Subcutaneous abdominal adipose tissue (tissue), 5 donors: ENCODE results near the gene NFKBIA.

Experiments used
- H3K27ac ChIP-seq: one replicate; pipeline ENCODE4 v1.7.0; 2013; ENCODE audit warnings: low read depth, mild to moderate bottlenecking, inconsistent platforms, low read length, moderate library complexity
- H3K27me3 ChIP-seq, 5 donors: one replicate each; pipeline ENCODE4 v1.7.0; 2013; ENCODE audit warnings: low read length in 5 of 5, inconsistent platforms in 1 of 5; ENCODE audit not compliant: control insufficient read depth in 5 of 5, insufficient read depth in 4 of 5
- H3K36me3 ChIP-seq, 5 donors: one replicate each; pipeline ENCODE4 v1.7.0; 2013; ENCODE audit warnings: low read length in 5 of 5; ENCODE audit not compliant: control insufficient read depth in 5 of 5, insufficient read depth in 5 of 5
- H3K4me1 ChIP-seq, 5 donors: one replicate each; pipeline ENCODE4 v1.7.0; 2013; ENCODE audit warnings: low read length in 5 of 5, mild to moderate bottlenecking in 3 of 5, moderate library complexity in 1 of 5; ENCODE audit not compliant: control insufficient read depth in 5 of 5, insufficient read depth in 5 of 5
- H3K4me3 ChIP-seq, 5 donors: one replicate each; pipeline ENCODE4 v1.7.0; 2013; ENCODE audit warnings: low read length in 5 of 5, low read depth in 1 of 5
- H3K9ac ChIP-seq, 5 donors: one replicate each; pipeline ENCODE4 v1.7.0; 2013; ENCODE audit warnings: low read length in 5 of 5, mild to moderate bottlenecking in 4 of 5, moderate library complexity in 3 of 5
- H3K9me3 ChIP-seq, 5 donors: one replicate each; pipeline ENCODE4 v1.7.0; 2013; ENCODE audit warnings: low read length in 5 of 5; ENCODE audit not compliant: control insufficient read depth in 5 of 5
- donor health status: healthy.
- donor health status: healthy.
- donor health status: healthy.
- donor health status: healthy.
- donor health status: healthy.

NFKBIA gene

GRCh38 chr14:35429951-35430350 lies 25.4 kb upstream of the NFKBIA start:
- no peak overlapping the region for H3K4me3 ChIP-seq
- no peaks in the 10 kb centered on the region for H3K9me3 ChIP-seq
- H3K36me3 ChIP-seq = no peaks in the 10 kb centered on the region
- H3K27me3 ChIP-seq = no peaks in the 10 kb centered on the region
- H3K4me1 ChIP-seq = no peaks in the 10 kb centered on the region
- H3K9ac ChIP-seq = no peak overlapping the region
- no peak overlapping the region for H3K27ac ChIP-seq

DNA sequence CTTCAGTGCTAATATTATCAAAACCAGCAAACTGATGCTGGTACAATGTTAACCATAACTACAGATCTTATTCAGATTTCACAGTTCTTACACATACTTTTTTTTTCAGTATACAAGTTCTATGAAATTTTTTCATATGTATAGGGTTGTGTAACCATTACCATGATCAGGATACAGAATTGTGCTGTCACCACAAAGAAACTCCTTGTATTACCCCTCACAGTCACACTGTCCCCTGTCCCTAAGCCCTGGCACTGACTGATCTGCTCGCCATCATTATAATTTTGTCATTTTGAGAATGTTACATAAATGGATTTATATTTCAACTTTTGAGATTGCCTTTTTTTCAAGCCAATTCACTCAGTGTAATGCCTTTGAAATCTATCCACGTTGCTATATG lies 21.3 kb upstream of the NFKBIA start:
- H3K27ac ChIP-seq = no peak overlapping the region
- H3K4me1 ChIP-seq = no peaks in the 10 kb centered on the region
- no peak overlapping the region for H3K9ac ChIP-seq
- H3K9me3 ChIP-seq = peaks cover 0 to 4% (median 4%) of the 10 kb centered on the region in 5 donors
- H3K36me3 ChIP-seq = no peaks in the 10 kb centered on the region
- H3K4me3 ChIP-seq = no peak overlapping the region
- no peaks in the 10 kb centered on the region for H3K27me3 ChIP-seq

- H3K27me3 ChIP-seq = no peaks in the 10 kb centered on the region
These were observed 19.1 kb upstream of the NFKBIA start for GRCh38 chr14:35423621-35424020.

GRCh38 chr14:35420036-35420811 lies 15.7 kb upstream of the NFKBIA start:
- no peaks in the 10 kb centered on the region for H3K36me3 ChIP-seq
- no peak overlapping the region for H3K9ac ChIP-seq
- no peak overlapping the region for H3K27ac ChIP-seq
- H3K9me3 ChIP-seq = peaks cover 0 to 4% (median 4%) of the 10 kb centered on the region in 5 donors
- H3K27me3 ChIP-seq = no peaks in the 10 kb centered on the region
- H3K4me1 ChIP-seq = no peaks in the 10 kb centered on the region
- H3K4me3 ChIP-seq = no peak overlapping the region

More at GRCh38 chr14:35423621-35424020, 19.1 kb upstream of the NFKBIA start:
- H3K9me3 ChIP-seq = peaks cover 0 to 4% (median 4%) of the 10 kb centered on the region in 5 donors
- H3K27ac ChIP-seq = no peak overlapping the region
- no peaks in the 10 kb centered on the region for H3K36me3 ChIP-seq
- H3K4me3 ChIP-seq = no peak overlapping the region
- no peak overlapping the region for H3K9ac ChIP-seq
- H3K4me1 ChIP-seq = no peaks in the 10 kb centered on the region

DNA sequence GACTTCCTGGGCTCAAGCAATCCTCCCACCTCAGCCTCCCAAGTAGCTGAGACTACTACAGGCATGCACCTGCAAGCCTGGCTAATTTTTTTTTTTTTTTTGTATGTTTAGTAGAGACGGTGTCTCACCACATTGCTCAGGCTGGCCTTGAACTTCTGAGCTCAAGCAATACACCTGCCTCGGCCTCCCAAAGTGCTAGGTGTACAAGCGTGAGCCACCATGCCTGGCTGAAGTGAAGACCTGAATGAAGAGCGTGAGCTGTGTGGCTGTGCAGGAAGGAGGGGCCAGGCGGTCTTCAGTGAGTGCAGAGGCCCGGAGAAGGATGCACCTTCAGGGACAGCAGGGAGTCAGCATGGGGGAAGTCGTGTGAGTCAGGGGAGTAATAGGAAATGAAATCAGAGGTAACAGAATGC lies 14.9 kb upstream of the NFKBIA start:
- H3K9me3 ChIP-seq = peaks cover 0 to 4% (median 1%) of the 10 kb centered on the region in 5 donors
- H3K4me1 ChIP-seq = peaks cover 0 to 6% (median 0%) of the 10 kb centered on the region in 5 donors
- no peaks in the 10 kb centered on the region for H3K36me3 ChIP-seq
- no peak overlapping the region for H3K27ac ChIP-seq
- H3K4me3 ChIP-seq = no peak overlapping the region
- H3K27me3 ChIP-seq = no peaks in the 10 kb centered on the region
- H3K9ac ChIP-seq = no peak overlapping the region

DNA sequence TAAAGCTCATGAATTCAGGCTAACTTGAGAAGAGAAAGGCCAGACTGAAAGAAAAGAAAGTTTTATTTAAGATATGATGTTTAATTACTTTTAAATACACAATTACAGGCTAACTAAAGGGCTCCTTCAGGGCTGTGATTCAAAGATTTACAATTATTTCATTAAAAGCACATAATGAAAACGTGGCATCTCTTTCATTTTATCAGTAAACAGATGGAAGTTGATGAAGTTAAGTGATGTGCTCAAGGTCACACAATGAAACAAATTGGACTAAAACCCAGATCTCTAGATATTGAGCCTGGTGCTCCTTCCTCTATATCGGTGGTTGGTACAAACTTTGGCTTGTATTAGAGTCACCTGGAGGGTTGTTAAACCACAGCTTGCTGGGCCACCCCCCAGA lies 13.5 kb upstream of the NFKBIA start:
- no peaks in the 10 kb centered on the region for H3K36me3 ChIP-seq
- peaks cover 0 to 14% (median 4%) of the 10 kb centered on the region in 5 donors for H3K4me1 ChIP-seq
- no peak overlapping the region for H3K9ac ChIP-seq
- H3K27me3 ChIP-seq = no peaks in the 10 kb centered on the region
- no peak overlapping the region for H3K4me3 ChIP-seq
- H3K9me3 ChIP-seq = no peaks in the 10 kb centered on the region
- H3K27ac ChIP-seq = no peak overlapping the region

GRCh38 chr14:35416108-35416750 lies 11.7 kb upstream of the NFKBIA start:
- Histone ChIP-seq H3K4me3 (no peak overlapping the region), H3K9ac (no peak overlapping the region), H3K27ac (no peak overlapping the region), H3K9me3 (no peaks in the 10 kb centered on the region), H3K36me3 (no peaks in the 10 kb centered on the region), H3K4me1 (peaks cover 0 to 19% (median 6%) of the 10 kb centered on the region in 5 donors), H3K27me3 (no peaks in the 10 kb centered on the region)

GRCh38 chr14:35414365-35414764 lies 9.8 kb upstream of the NFKBIA start:
- H3K4me3 ChIP-seq = peak overlapping the region in 1 of 5 donors; percentile 6
- peaks cover 0 to 27% (median 6%) of the 10 kb centered on the region in 5 donors for H3K4me1 ChIP-seq
- peak overlapping the region in 1 of 5 donors; percentile 37 for H3K9ac ChIP-seq
- no peak overlapping the region for H3K27ac ChIP-seq
- no peaks in the 10 kb centered on the region for H3K36me3 ChIP-seq
- no peaks in the 10 kb centered on the region for H3K27me3 ChIP-seq
- H3K9me3 ChIP-seq = no peaks in the 10 kb centered on the region

GRCh38 chr14:35412272-35413056 lies 7.9 kb upstream of the NFKBIA start:
- Histone ChIP-seq H3K27ac (no peak overlapping the region), H3K27me3 (no peaks in the 10 kb centered on the region), H3K9me3 (no peaks in the 10 kb centered on the region), H3K9ac (no peak overlapping the region), H3K4me1 (peaks cover 0 to 38% (median 6%) of the 10 kb centered on the region in 5 donors), H3K36me3 (no peaks in the 10 kb centered on the region), H3K4me3 (no peak overlapping the region)

DNA sequence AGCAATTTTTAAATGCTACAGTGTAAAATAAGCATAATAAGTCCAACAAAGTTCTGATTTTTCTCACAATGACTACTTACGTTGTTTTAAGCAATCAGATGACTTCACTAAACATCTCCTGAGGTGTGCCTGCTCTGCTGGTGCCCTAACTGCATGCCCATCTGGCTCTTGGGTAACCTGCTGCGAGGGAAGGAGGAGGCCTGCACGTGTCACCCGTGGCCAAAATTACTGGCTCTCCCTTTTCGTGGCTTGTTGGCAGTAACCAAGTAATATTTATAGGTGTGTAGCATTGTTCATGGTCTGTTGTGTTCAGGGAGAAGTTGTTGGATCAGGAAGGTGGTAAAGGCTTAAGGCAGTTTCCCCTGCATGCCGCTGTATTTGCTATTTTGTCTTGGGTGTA lies 6.3 kb upstream of the NFKBIA start:
- Histone ChIP-seq H3K4me1 (peaks cover 3 to 52% (median 19%) of the 10 kb centered on the region in 5 donors), H3K9ac (no peak overlapping the region), H3K27ac (no peak overlapping the region), H3K4me3 (no peak overlapping the region), H3K9me3 (no peaks in the 10 kb centered on the region), H3K36me3 (no peaks in the 10 kb centered on the region), H3K27me3 (no peaks in the 10 kb centered on the region)
